Sciatic nerve (tissue), 2 donors: ENCODE measurements around the gene HCRTR1. TPM values are rescaled to one million over a fixed set of nuclear protein-coding genes. Genes with fewer than 3 reads are reported as not detected.

Experiments
- ATAC-seq: fragments of 200-7000 bp; cut with Tn5 transposase; one replicate; pipeline ENCODE4 v1.9.1; 2020; ENCODE audit warnings: mild to moderate bottlenecking, moderate library complexity
- DNase-seq: peaks from one replicate; pipeline ENCODE4 v3.0.0-alpha.2; 2020; ENCODE audit warnings: low spot score
- intact Hi-C: fragments of 100-400 bp; cut with DNase I; formaldehyde crosslinking; loops from one replicate; pipeline ENCODE4 v1.14.2; 2022
- total RNA-seq: library from RNA; stranded (reverse); fragmentation: NEBNext Ultra II Directional; extraction: Animal tissue kit (Norgen Biotek cat#: 25700); gene quantifications from one replicate; pipeline ENCODE4 v1.2.1, GENCODE V29; 2021
- donor health status: DM: no; HTN: no; CAD: no.
- donor health status: DM: no; HTN: no; CAD: no.

The HCRTR1 gene
- total RNA-seq, 1 donor from 2014 or later = 0.31 TPM

DNA sequence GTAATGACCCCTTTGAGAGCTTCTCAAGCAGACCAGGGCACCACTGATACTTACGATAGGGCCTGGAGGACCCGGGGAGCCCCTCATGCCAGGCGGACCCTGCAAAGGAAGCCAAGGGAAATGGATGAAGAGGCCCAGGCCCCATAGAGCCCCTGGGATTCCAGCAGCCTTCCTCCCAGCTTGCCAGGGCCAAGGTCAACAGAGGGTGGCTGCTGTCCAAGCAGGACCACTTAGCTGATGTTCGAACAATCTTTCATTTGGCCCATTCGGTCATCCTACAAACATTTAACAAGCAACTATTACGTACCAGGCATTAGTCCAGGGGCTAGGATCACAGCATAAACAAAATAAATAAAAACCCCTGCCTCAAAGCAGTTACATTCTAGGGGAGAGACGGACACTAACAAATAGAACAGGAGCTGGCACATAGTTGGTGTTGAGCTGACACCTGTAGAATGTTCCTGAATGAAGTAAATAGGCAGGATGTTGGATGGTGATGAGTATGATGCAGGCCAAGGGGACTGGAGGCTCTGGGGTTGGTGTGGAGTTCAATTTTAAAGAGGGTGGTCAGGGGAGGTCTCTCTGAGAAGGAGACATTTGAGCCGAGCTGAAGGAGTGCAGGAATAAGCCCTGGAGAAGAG, 54.2 kb downstream of the HCRTR1 start:
- intact Hi-C loops = no loop called here
- ATAC-seq (no peak), DNase-seq (no peak)

DNA sequence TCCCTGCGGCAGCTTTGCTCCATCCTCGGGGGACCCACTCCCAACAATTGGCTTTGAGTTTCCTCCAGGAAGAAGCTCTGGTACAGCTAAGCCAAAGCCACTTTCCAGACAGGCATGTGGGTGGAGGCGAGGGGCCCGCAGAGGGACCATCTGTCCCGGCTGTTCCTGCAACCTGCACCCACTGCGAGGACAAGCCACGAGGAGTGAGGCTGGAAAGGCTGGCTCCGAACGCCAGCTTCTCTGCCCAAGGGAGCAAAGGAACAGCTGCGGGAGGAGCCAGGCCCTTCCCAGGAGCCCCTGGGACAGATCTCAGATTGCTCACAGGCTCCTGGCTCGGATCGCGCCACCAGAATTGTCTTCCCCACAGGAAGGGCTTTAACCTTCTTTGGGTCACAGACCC, 55.5 kb downstream of the HCRTR1 start:
- DNase-seq (no peak), ATAC-seq (no peak)
- intact Hi-C loops = no loop called here

DNA sequence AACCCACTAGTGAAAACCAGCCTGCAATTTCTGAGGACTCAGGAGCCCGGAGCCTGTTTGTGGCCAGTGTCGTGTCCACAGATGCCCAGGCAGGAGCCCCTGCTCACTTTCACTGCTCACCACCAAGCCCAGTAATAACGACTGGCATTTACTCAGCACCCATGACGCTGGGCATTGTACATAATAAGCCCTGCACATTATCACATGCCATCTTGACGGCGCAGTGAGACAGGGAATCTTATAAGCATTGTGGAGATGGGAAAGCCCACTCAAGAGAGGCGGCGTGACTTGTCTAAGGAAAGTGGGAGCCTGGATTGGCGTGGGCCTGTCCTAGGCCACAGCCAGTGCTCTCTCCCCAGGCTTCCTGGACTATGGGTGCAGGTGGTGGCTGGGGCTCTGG, 55.9 kb downstream of the HCRTR1 start:
- intact Hi-C loops = no loop called here
- ATAC-seq (no peak), DNase-seq (no peak)

DNA sequence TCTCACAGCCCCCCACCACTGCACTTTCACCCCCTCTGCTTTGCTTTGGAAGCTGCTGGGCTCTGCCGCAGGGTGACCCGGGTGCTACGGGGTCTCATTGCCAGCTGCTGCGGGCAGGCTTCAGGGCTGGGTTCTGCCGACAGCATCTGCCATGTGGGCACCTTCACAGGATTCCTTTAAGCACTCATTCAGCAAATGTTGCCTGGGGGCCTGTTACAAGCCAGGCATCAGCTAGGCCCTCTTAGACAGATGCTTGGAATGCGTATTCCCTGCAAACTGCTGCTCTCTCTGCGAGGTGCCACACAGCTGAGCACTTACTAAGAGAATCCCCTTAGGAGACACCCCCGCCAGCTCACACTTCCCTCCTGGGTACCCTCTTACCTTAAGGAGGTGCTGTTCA, 57.1 kb downstream of the HCRTR1 start:
- no peak for DNase-seq
- no peak for ATAC-seq
- intact Hi-C loops = no loop called here

DNA sequence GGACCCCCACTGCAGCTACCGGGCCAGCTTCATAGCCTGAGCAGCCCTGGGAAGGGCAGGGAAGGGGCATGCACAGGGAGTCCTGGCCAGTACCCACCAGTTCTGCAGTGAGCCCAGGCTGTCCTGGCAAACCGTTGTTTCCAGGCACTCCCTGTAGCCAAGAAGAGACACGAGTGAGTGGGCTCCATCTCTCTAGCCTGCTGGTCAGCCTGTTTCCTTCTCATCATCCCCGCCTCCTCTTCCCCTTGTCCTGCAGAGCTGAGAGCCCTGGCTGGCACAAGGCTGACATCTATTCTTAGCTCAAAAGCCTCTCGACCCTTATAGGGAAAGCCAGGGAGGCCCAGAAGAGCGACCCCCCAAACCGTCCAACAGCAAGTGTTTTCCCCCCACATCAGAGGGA, 57.7 kb downstream of the HCRTR1 start:
- ATAC-seq = no peak
- intact Hi-C loops = no loop called here
- DNase-seq = no peak

DNA sequence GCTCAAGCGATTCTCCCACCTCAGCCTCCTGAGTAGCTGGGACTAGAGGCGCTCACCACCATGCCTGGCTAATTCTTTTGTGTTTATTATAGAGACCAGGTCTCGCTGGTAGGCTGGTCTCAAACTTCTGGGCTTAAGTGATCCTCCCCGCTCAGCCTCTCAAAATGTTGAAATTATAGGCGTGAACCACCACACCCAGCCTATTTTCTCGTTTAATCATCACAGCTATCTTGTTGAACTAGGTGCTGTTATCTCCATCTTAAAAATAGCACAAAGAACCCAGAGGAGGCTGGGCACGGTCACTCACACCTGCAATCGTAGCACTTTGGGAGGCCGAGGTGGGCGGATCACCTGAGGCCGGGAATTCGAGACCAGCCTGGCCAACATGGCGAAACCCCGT, 58.3 kb downstream of the HCRTR1 start:
- intact Hi-C loops = no loop called here
- ATAC-seq (no peak), DNase-seq (no peak)

Other genes with a start within 250 kb of the HCRTR1 start
- 6.5 TPM for gene FABP3, start 244.6 kb upstream of the HCRTR1 start, total RNA-seq
- gene SERINC2, start 204.5 kb upstream of the HCRTR1 start, total RNA-seq = 1.4 TPM
- gene TINAGL1, start 41.2 kb upstream of the HCRTR1 start, total RNA-seq = 91.9 TPM
- gene PEF1, start 27.2 kb downstream of the HCRTR1 start, total RNA-seq = 56.7 TPM
- 179 TPM for gene COL16A1, start 86.3 kb downstream of the HCRTR1 start, total RNA-seq
- 5.2 TPM for gene ADGRB2, start 146.7 kb downstream of the HCRTR1 start, total RNA-seq
- gene SPOCD1, start 198.3 kb downstream of the HCRTR1 start, total RNA-seq = 1.3 TPM